NCI-H1105 treated with DMSO at 0.1 percent for 48 hours (cell line): ENCODE results near the gene MMP15.

Experiments
- DNase-seq: peaks from one replicate; lab custom pipeline; 2025; lab: John Stamatoyannopoulos, UW

Gene MMP15

GRCh38 chr16:58035356-58036170 is 10.0 kb downstream of the MMP15 start:
- DNase-seq = no peak

GRCh38 chr16:58036943-58037342 is 11.4 kb downstream of the MMP15 start:
- DNase-seq = no peak

GRCh38 chr16:58037365-58038057 is 12.0 kb downstream of the MMP15 start:
- DNase-seq = no peak

GRCh38 chr16:58038219-58038641 is 12.7 kb downstream of the MMP15 start:
- no peak for DNase-seq

- DNase-seq = no peak
Measured at GRCh38 chr16:58039829-58040495, 14.4 kb downstream of the MMP15 start.

GRCh38 chr16:58040496-58040846 is 14.9 kb downstream of the MMP15 start:
- DNase-seq = no peak

- DNase-seq = no peak
Measured at GRCh38 chr16:58040945-58041627, 15.5 kb downstream of the MMP15 start.

- no peak for DNase-seq
Measured at GRCh38 chr16:58041628-58041955, 16.0 kb downstream of the MMP15 start.

- no peak for DNase-seq
Measured at GRCh38 chr16:58042001-58042885, 16.7 kb downstream of the MMP15 start.

- no peak for DNase-seq
Measured at GRCh38 chr16:58042886-58043515, 17.4 kb downstream of the MMP15 start.

GRCh38 chr16:58043571-58044155 is 18.1 kb downstream of the MMP15 start:
- DNase-seq = no peak

GRCh38 chr16:58044266-58045019 is 18.9 kb downstream of the MMP15 start:
- no peak for DNase-seq

GRCh38 chr16:58045096-58045495 is 19.5 kb downstream of the MMP15 start:
- no peak for DNase-seq

- no peak for DNase-seq
Measured at GRCh38 chr16:58046054-58046881, 20.7 kb downstream of the MMP15 start.

- no peak for DNase-seq
Measured at GRCh38 chr16:58046936-58047335, 21.4 kb downstream of the MMP15 start.

- no peak for DNase-seq
Measured at GRCh38 chr16:58047557-58048348, 22.2 kb downstream of the MMP15 start.

GRCh38 chr16:58048494-58049231 is 23.1 kb downstream of the MMP15 start:
- DNase-seq = no peak
